Measurements from ENCODE around the gene EEF2.

Gene EEF2

DNA sequence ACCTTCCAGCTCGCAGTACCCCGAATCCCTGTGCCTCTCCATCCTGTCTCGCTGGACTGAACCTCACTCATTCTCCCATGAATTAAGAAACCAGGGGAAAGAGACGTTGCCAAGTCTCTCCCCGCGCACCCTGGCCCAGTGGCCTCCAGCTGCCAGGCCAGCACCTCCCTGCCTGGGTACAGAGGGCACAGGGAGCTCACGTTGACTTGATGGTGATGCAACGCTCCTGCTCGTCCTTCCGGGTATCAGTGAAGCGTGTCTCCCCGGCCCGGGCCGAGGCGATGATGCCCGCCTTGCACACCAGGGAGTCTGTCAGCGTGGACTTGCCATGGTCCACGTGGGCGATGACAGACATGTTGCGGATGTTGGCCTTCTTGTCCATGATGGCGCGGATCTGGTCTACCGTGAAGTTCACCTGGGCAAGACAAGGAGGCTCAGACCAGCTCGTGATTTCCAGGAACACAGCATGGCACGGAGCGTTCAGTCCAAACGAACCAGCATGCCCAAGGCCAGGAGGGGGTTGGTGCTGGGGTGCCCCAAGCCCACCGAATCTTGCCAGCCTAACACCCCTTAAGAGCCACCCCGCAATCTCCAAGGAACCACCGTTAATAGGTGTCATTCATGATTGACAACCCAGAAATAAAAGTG is 1.2 kb downstream of the EEF2 start:
- no peak for FAIRE-seq

DNA sequence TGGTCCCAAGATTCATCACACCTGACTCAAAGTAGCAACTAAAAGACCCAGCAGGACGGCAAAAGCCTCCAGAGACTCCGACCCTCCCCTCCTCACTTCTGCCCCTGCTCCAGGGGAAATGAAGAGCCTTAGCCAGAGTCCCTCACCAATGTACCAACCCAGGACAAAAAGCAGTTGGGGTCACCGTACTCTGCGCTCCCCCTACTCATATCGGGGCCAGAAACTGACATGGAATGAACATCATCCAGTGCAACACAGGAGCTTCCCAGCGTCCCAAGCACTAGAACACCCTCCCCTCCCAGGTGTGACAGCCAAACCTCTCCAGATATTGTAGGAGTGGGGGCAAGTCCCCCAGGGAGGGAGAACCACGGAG is 1.7 kb downstream of the EEF2 start:
- no peak for FAIRE-seq

DNA sequence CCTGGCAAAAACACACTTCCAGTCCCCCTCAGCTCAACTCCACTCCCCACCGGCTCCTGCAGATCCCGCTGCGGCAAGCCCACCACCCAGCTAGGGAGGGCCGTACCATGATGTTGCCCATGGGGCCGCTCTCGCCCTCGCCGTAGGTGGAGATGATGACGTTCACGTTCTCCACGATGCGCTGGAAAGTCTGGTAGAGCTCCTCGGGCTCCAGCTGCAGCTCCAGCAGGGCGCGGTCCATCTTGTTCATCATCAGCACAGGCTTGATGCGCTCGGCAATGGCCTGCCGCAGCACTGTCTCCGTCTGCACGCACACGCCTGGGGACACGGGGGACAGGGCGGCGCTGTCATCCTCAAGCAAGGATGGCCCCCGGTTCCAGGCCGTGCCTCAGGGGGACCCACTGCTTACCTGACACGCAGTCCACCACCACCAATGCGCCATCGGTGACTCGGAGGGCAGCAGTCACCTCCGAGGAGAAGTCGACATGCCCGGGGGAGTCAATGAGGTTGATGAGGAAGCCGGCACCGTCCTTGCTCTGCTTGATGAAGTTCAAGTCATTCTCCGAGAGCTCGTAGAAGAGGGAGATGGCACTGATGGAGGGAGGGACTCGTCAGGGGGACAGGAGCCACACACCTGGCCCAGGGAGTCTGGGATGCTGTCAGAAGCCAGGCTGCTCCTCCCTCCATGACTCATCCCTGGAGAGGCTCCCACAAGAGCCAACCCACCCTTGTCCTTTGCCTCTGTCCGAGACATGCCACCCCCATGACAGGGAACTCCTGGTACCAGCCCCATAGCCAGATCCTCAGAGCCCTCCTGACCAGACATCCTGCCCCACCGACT is 2.3 kb downstream of the EEF2 start:
- no peak for FAIRE-seq

DNA sequence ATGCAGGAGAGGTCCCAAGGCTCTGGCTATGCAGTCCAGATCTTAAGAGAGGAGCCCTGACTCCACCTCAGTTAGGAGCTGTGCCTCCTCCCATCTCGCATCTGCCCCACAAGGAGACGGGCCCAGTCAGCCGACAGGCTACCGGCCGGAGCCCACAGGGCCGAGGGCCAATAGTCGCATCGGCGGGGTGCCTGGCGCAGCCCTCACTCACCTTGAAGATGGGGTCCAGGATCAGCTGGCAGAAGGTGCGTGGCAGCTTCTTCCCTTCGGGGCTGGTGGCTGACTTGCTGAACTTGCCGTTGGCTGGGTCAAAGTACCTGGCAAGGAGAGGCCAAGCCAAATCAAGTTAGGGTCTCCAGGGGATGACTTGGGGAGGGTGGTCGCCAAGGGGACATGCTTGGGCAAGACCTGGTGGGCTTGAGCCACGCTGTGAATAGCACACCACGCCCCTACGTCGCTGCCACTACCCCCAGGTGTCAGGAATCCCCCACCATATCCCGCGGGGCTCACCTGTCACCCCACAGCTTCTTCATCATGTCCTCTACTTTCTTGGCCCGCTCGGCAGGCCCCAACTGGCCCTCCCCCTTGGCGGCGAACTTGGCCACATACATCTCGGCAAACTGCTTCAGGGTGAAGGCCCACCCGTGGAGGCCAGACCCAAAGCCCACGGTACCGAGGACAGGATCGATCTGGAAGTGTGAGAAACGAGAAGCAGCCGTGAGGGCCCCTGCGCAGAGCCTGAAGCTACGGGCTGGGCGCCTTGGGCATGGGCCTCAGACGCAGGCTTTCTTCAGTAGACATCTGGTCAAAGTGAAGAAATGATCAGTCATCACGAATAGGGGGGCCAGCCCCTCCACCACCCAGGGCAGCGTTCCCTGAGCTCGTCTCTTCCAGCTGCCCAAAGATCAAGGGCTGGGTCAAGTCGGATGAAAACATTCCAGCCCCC is 3.3 kb downstream of the EEF2 start:
- FAIRE-seq = no peak

DNA sequence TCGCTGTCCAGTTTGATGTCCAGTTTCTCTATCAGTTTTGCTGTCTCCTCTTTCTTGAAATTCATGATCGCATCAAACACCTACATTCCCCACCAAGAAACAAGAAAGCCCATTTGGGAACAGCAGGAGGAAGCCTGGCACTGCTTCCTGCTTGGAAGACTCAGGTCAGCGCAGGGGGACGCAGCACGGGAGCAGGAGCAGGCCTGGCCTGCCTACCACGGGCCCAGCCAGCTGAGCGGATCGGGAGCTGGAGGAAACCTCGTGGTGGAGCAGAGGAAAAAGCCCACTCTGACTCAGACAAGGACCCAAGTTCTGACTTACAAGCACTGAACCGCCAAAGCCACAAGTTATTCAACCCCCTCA is 3.9 kb downstream of the EEF2 start:
- no peak for FAIRE-seq

DNA sequence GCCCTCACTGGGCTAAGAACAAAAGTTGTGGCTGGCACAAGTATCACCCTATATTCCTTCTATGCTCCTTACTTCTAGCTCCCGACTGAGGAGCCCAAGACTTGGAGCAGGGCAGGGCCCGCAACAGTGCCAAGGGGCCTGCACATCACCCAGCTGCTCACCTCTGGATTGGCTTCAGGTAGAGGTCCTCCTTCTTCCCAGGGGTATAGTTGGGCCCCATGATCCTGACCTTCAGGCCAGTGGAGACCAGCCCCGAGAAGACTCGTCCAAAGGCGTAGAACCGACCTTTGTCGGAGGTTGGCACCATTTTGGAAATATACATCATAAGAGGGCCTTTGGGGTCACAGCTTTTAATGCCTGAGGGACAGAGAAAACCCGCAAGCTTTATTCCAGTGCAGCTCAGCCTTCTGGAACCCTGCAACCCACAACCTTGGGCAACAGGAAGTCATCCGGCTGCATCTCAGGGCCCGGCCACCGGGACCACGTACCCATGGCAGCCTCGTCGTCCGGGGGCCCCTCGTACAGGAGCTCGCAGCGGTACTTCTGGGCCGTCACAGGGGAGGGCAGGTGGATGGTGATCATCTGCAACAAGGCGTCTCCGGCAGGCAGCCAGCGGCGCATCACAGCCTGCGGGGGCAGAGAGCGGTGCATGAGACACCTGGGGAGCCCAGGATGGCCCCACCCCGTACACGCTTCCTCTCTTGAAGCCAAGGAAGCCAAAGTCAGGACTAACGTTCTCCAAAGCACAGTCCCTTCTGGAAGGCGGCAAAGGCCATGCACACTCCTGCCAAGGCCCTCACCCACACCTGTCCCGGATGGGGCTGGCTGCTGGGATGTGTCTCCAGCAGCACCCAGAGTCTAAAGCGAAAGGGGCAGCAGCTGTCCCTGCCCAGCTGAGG is 4.7 kb downstream of the EEF2 start:
- no peak for FAIRE-seq

DNA sequence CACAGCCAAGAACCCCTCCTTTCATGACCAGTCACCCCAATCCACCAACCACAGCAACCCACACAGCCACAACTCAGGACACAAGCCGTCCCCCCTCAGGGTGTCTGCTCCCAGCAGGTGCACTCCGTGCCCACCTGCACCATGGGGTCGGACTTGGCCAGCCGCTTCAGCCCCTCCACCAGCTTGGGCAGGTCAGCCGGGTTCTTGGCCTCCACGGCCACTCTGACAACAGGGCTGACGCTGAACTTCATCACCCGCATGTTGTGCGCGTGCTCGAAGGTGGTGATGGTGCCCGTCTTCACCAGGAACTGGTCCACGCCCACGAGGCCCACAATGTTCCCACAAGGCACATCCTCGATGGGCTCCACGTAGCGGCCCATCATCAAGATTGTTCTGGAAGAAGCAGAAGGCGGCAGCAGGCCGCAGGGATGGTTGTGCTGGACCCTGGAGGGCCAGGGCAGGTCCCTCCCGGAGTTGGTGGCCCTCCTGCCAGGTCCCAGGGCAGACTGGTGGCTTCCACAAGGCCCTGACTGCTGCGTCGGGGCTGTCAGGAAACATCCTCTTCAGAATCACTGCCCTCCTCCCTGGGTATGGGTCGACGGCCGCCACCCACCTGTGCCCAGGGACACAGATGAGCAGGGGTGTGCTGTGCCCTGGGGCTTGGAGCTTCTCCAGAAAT is 5.5 kb downstream of the EEF2 start:
- no peak for FAIRE-seq

DNA sequence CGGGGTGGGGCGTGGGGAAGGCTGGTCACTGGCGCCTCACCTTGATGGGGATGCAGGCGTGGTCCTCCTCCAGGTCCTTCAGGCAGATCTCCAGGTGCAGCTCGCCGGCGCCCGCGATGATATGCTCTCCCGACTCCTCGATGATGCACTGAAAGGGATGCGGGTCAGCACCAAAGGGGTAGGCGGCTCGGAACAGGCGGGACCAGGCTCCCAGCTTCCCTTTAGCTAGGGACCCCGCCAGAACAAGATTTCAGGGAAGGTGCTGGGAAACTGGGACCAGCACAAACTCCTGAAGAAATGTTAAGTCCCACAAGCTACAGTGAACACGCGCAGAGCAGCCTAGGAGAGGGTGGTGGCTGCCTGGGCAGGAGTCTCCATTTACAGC is 6.0 kb downstream of the EEF2 start:
- no peak for FAIRE-seq

DNA sequence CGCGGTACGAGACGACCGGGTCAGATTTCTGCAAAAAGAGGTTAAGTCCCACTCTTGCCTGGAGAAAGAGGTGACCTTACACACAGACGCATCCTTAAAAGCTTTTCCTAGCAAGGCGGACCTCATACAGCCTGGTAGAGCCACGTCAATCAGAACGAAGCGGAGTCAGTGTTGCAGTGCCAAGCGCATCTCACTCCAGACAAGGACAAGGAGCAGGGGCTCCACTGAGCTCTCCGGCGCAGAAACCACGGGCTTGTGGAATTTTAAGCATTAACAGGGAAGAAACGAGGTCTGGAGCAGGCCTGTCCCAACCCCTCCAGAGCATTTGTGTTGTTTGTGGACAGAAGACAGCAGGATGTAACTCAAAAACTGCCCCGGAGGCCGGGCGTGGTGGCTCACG is 7.1 kb downstream of the EEF2 start:
- FAIRE-seq = no peak

DNA sequence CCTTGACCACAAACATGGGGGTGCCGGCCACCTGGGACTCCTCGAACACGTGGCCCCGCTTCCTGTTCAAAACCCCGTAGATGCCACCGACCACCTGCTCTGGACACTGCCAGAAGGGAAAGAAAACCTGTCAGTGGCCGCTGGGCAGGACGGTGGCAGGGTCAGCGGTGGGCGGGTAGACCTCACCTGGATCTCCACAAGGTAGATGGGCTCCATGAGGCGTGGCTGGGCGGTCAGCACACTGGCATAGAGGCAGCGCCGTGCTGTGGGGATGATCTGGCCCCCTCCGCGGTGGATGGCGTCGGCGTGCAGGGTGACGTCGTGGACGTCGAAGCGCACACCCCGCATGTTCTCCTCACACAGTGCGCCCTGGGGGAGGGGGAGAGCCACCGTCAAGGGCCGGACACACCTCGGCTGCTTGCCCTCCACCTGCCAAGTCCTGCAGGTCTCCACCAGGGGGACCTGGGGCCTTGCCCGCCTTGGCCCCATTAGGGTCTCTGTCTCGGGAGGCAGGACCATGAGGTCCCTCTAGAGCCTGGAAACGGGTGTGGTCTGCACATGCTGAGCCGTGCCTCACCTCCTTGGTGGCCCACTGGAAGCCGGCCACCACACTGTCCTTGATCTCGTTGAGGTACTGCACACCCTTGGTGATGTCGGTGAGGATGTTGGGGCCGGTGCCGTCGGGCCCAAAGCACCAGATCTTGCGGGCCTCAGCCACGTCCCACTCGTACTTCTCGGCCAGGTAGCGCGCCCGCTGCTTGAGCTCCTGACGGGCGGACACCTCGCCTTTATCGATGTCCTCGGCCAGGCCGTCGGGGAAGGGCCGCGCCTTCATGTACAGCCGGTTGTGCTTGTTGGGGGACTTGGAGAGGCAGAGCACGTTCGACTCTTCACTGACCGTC is 7.8 kb downstream of the EEF2 start:
- FAIRE-seq = no peak

DNA sequence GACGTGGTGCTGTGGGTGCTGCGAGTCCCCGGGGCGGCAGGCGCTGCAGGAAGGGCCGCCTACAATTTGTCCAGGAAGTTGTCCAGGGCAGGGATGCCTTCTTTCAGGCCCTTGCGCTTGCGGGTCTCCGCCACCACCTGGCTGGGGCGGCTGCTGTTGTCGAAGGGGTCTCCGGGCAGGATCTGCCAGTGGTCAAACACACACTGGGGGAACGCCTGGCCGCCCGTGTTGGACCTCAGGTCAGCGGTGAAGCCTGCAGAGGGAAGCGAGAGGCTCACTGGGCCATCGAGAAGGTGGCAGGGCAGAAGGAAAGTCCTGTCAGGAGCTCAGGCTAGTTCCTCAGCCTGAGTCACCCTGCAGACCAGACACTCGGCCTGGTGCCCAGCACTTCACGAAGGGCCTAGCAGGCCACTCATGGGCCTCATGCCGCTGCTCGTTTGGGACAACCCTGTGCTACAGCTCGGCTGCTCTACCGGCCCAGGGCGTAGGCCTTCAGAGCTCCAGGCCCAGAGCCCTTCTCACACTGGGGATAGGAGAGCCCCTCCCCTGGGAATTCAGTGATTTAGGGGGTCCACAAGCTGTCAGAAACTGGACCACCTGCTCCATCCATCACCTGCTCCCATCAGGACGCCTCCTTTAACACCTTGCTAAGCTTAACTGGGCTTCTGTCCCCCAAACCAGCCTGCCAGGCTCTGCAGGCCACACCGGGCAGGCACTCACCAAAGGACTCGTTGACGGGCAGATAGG is 8.6 kb downstream of the EEF2 start:
- no peak for FAIRE-seq

DNA sequence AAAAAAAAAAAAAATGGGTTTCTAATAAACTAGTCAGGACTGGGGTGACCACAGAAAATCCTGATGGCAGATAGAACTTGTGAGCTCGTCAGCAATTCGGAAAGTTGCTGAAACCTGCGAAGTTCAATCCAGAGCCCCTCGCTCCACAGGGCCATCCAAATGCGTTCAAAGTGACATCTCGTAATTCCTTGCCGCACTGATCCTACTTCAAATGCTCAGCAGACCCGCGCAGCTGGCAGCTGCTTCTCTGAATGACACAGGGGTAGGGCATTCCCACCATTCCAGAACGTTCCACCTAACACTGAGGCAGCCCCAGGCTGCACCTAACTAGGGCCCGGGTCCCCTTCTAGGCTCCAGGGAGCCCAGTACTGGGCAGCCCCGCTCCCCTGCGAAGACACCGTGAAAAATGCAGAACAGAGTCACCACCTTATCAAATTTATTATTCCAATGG is 9.6 kb downstream of the EEF2 start:
- FAIRE-seq = no peak

DNA sequence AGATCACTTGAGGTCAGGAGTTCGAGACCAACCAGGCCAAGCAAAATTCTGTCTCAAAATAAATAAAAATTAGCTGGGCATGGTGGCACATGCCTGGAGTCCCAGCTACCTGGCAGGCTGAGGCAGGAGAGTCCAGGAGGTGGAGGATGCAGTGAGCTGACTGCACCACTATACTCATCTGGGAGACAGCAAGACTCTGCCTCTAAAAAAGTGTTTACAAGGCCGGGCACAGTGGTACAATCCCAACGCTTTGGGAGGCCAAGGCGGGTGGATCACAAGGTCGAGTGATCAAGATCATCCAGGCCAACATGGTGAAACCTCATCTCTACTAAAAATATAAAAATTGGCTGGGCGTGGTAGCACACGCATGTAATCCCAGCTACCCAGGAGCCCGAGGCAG is 10.1 kb downstream of the EEF2 start:
- FAIRE-seq = no peak

DNA sequence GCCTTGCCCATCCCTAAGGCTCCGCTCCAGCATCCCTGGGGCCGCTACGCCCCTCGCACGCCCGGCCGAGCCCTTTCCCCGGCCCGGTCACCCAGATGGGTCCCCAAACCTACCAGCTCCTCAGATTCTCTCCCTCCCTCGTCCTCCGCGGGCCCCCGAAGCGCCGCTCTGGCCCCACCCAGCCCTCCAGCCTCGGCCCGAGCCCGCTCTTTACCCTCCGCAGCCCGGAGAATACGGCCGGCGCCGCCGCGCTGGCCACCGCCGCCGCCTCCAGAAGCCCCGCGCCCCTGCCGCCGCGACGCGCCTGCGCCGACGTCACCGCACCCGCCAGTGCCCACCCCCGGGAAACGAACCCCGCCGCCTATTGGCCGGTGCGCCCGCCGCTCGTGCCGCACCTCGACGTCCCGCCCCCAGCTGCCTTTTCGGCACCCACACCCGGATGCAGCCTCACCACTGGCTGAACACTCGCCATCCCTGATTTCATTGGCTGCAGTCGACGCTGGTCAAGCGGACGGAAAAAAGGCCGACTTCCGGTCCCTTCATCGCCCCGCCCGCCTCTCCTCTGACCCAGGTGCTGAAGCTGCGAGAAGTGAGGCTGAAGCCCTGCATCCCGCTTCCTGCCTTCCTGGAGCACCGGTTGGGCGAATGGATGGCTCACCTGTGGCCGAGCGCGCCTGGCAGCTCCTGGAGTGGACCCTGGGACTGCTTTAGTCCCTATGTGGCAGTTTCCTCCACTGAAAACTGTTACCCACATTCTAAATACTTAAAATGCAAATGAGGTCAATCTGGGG is 14.3 kb downstream of the EEF2 start, which contains the start of gene DAPK3:
Gene DAPK3, minus strand, starts transcription at position 292 of the 791 bp plus-strand sequence. CDS start 1,364 bp downstream, outside the sequence.
- FAIRE-seq = peak; percentile 50

DNA sequence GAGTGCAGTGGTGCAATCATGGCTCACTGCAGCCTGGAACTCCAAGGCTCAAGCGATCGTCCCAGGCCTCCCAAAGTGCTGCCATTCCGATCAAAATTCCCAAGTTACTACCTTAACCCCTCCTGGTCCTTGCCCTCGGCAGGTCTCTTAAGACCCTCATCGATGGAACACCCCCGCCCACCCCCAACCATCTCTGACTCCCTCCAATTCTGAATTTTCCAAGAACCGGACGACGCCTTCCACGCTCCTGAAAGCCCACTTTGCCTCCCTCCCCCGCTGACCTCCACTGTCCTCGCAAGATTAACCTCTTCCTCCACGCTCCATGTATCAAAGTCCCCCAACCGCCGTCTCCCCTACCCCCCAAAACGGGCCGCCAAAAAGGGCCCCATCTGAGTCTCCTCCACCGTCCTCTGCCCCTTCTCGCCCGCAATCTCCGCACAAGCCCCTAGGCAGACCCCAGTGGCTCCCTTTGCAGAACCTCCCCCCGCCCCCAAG is 14.9 kb downstream of the EEF2 start:
- no peak for FAIRE-seq

DNA sequence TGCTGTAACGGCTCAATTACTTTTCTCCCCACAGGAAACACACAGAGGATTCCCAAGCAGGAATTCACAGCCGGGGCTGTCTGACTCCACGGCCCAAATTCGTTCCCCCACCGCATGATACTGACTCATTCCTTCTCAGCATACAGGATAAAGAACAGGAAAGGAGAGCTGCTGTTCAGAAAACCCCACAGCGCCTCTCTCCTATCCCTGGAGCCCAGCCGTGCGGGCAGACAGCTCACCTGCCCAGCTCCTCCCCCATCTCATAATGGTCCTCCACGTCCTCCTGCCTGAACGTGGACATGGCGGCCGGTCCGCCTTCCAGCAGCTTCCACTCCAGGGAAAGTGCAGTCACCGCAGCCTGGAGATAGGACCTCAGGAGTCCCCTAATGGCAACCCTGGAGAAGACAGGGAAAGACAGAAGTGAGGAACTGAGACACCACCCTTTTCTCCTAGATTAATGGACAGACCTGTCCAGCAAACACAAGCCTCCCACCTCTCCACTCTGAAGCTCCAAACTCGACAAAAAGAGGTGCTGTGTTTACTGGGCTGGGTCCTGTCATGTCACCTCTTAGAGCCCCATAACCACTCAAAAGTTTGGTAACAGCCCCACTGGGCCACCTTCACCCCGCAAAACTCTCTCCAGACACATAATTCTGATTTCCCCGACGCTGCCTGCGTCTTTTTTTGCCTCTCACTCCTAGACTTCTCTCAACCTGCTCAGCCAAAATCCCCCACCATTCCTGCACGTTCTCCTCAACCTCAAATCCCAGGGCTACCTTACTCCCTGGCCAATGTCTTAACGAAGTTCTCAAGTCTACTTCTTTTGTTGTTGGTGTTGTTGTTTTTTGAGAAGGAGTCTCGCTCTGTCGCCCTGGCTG is 15.6 kb downstream of the EEF2 start:
- no peak for FAIRE-seq

DNA sequence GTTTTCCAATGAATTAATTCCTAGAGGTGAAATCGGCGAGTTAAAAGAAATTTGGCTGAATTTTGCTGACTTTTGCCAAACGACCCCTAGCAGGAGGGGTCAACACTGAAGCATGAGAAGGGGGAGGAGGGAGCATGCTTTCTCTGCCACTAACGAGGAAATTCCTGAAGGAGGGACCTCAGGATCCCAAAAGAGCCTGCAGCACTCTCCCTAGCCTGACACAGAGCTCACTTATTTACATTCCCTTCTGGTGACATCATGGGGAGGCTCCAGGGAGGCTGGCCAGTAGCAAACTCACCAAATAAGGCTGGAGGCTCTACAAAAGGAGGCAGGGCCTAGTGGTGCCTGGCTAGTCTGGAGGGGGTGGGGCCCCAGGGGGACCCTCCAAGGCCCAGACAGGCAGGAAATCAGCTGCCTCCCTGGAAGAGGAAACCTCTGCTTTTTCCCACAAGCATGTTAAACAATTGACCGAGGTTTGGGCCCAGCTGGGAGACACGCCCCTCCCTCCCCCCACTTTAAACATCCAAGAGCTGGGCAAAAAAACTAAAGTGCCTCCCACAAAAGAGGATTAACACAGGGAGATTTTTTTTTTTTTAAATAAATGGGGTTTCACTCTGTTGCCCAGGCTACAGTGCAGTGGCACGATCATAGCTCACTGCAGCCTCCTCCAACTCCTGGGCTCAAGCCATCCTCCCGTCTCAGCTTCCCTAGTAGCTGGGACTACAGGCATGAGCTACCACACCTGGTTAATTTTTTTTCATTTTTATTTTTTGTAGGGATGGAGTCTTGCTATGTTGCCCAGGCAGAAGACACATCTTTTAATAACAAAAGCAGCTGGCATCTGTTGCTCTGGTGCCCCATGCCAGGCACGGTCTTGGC is 16.5 kb downstream of the EEF2 start:
- peak; percentile 71 for FAIRE-seq
